Sigmoid colon (tissue), 7 donors: ENCODE measurements around the gene SREK1. TPM values are rescaled to one million over a fixed set of nuclear protein-coding genes. Genes with fewer than 3 reads are reported as not detected.

Source experiments
- DNase-seq: peaks from one replicate; pipeline ENCODE4 v3.0.0-alpha.2; 2019
- H3K27ac ChIP-seq, 4 donors: fragments of 200-600 bp; sonication (generic); one replicate each; pipeline ENCODE4 v1.5.1; 2016 to 2019; ENCODE audit warnings: mild to moderate bottlenecking in 1 of 4
- H3K27me3 ChIP-seq, 3 donors: fragments of 200-600 bp; sonication (generic); one replicate each; pipeline ENCODE4 v1.5.1; 2019; ENCODE audit warnings: mild to moderate bottlenecking in 1 of 3
- H3K36me3 ChIP-seq, 4 donors: fragments of 200-600 bp; sonication (generic); one replicate each; pipeline ENCODE4 v1.5.1; 2016 to 2019
- H3K4me1 ChIP-seq, 4 donors: fragments of 200-600 bp; sonication (generic); one replicate each; pipeline ENCODE4 v1.5.1; 2017 to 2019
- H3K4me3 ChIP-seq, 4 donors: fragments of 200-600 bp; sonication (generic); one replicate each; pipeline ENCODE4 v1.5.1; 2017 to 2019; ENCODE audit warnings: mild to moderate bottlenecking in 2 of 4, moderate library complexity in 1 of 4
- H3K9me3 ChIP-seq, 4 donors: fragments of 200-600 bp in 3 of 4; sonication (generic) in 3 of 4; one replicate each; pipeline versions ENCODE4 v1.5.1 to v1.6.1; 2013 to 2019
- EP300 ChIP-seq, 4 donors: sonication (generic); formaldehyde crosslinking; IDR thresholded peaks; one replicate each; pipeline ENCODE4 v1.6.1; 2017; ENCODE audit warnings: antibody characterized with exemption in 4 of 4
- POLR2A ChIP-seq, 2 donors: fragments of 450-650 bp; IDR thresholded peaks; one replicate each; pipeline ENCODE4 v1.6.1; 2016; ENCODE audit warnings: antibody characterized with exemption in 2 of 2, mild to moderate bottlenecking in 2 of 2, moderate library complexity in 2 of 2
- POLR2AphosphoS5 ChIP-seq, 4 donors: sonication (generic); formaldehyde crosslinking; IDR thresholded peaks; one replicate each; pipeline ENCODE4 v1.6.1; 2017; ENCODE audit warnings: antibody characterized with exemption in 4 of 4
- WGBS, 2 donors: extraction: QIAGEN DNeasy Blood & Tissue Kit; methylation state at CpG; one replicate each; pipeline ENCODE4 v1.1.7; 2013; 5-methylcytosine and 5-hydroxymethylcytosine counted together
- intact Hi-C: fragments of 100-400 bp; cut with DNase I; formaldehyde crosslinking; loops from one replicate; pipeline ENCODE4 v1.15.1; 2023
- polyA plus RNA-seq, 3 donors: library from polyadenylated mRNA; stranded (reverse); fragments of 200-250 nt; gene quantifications; one replicate each; pipeline ENCODE4 v1.2.3, GENCODE V29; 2013
- total RNA-seq, 4 donors: library from RNA; depleted of rRNA; stranded (reverse); fragments of >200 nt; gene quantifications; one replicate each; pipeline ENCODE4 v1.1.0, GENCODE V29; 2016
- TF ChIP-seq, protein P1 (sequence below), 4 experiments: fragments of 450-650 bp in 3 of 4; fragments of 200-600 bp in 1 of 4; IDR thresholded peaks; one replicate each; pipeline ENCODE4 v1.5.1; 2016 to 2019; ENCODE audit warnings: antibody characterized with exemption in 4 of 4, mild to moderate bottlenecking in 3 of 4, moderate library complexity in 2 of 4
- donor health status: healthy with polysubstance abuse.
- donor health status: Bipolar disorder and iron deficiency.
- donor health status: healthy.

The SREK1 gene
- total and polyA plus RNA-seq, 7 donors = 9.0 to 127 (median 63.5) TPM

- intact Hi-C loops = no loop called here
Measured at GRCh38 chr5:66169534-66169933, 25.4 kb downstream of the SREK1 start.

GRCh38 chr5:66170195-66170919, 26.3 kb downstream of the SREK1 start:
- DNase-seq = no peak
- Histone ChIP-seq H3K4me1 (peaks cover 0 to 12% (median 0%) of the 10 kb centered on the region in 4 donors), H3K36me3 (peaks cover 3 to 60% (median 15%) of the 10 kb centered on the region in 4 donors), H3K9me3 (no peaks in the 10 kb centered on the region), H3K4me3 (no peak overlapping the region), H3K27ac (no peak overlapping the region), H3K27me3 (no peaks in the 10 kb centered on the region)
- intact Hi-C loops = loop anchor here (5.0 to 10.0 kb wide), 4 partner anchors 52 to 604 kb away; partner anchors contain the start of gene MAST4
- TF ChIP-seq POLR2AphosphoS5 (IDR thresholded peaks at IDR 0.05) (no peak), POLR2A (IDR thresholded peaks at IDR 0.05) (no peak), EP300 (IDR thresholded peaks at IDR 0.05) (no peak)
- TF ChIP-seq, protein P1, sequence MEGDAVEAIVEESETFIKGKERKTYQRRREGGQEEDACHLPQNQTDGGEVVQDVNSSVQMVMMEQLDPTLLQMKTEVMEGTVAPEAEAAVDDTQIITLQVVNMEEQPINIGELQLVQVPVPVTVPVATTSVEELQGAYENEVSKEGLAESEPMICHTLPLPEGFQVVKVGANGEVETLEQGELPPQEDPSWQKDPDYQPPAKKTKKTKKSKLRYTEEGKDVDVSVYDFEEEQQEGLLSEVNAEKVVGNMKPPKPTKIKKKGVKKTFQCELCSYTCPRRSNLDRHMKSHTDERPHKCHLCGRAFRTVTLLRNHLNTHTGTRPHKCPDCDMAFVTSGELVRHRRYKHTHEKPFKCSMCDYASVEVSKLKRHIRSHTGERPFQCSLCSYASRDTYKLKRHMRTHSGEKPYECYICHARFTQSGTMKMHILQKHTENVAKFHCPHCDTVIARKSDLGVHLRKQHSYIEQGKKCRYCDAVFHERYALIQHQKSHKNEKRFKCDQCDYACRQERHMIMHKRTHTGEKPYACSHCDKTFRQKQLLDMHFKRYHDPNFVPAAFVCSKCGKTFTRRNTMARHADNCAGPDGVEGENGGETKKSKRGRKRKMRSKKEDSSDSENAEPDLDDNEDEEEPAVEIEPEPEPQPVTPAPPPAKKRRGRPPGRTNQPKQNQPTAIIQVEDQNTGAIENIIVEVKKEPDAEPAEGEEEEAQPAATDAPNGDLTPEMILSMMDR (IDR thresholded peaks at IDR 0.05) = no peak
- 94% methylated on average over 10 of the region's 10 CpGs for WGBS, 2 donors

More at GRCh38 chr5:66169534-66169933, 25.4 kb downstream of the SREK1 start:
- no peaks in the 10 kb centered on the region for H3K27me3 ChIP-seq
- TF ChIP-seq, protein P1 (IDR thresholded peaks at IDR 0.05) = no peak
- TF ChIP-seq POLR2AphosphoS5 (IDR thresholded peaks at IDR 0.05) (no peak), POLR2A (IDR thresholded peaks at IDR 0.05) (no peak), EP300 (IDR thresholded peaks at IDR 0.05) (no peak)
- no peaks in the 10 kb centered on the region for H3K9me3 ChIP-seq
- DNase-seq = no peak
- H3K4me1 ChIP-seq = peaks cover 0 to 12% (median 0%) of the 10 kb centered on the region in 4 donors
- no peak overlapping the region for H3K27ac ChIP-seq
- peaks cover 3 to 65% (median 13%) of the 10 kb centered on the region in 4 donors for H3K36me3 ChIP-seq
- H3K4me3 ChIP-seq = no peak overlapping the region
- 69 to 87% methylated on average over 4 of the region's 4 CpGs for WGBS, 2 donors

DNA sequence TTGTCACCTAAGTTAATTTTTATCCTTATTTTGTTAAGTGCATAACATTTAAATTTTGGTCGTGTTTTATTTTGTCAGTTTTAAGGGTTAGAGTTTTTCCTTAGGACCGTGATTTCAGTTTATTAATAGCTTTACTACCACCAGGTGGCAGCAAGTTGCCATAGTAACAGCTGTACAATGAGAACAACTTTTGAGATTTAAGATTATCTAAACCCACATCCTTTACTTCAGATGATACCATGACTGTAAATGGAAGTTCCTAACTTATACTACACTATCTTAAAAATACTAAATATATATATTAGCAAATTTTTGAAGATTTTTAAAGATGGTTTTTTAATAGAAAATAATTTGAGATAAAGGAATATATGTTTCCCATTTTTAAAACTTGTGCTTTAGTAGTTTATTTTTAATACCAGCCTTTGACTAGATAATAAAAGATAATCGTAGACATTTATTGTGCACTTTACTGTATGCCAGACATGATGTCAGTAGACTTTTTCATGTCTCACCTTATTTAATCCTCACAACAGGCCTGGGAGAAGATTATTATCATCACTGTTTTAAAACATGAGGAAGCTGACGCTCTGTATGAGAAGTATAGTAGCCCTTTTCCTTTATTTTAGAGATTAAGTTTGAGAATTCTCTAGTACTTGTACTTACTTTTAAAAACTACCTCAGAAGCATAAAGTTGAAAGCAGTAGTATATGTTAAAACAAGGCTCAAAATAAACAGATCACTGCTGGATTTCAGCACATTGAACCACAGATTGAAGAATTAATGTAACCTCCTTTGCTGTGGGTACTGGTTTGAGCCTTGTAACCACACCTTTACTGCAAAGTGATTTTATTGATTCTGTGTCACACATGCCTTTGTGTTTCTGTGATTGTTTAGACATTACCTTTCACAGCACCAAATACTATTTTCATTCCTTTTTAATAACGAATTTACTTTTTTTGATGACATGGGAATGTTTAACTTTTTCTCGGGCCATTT, 27.5 kb downstream of the SREK1 start:
- H3K27me3 ChIP-seq = no peaks in the 10 kb centered on the region
- TF ChIP-seq, protein P1 (IDR thresholded peaks at IDR 0.05) = peak in 3 of 4 experiments; percentile 34 to 44 (median 43)
- no peak for TF ChIP-seq EP300 (IDR thresholded peaks at IDR 0.05)
- H3K9me3 ChIP-seq = no peaks in the 10 kb centered on the region
- peaks cover 0 to 12% (median 0%) of the 10 kb centered on the region in 4 donors for H3K4me1 ChIP-seq
- intact Hi-C loops = loop anchor here (5.0 to 10.0 kb wide), 4 partner anchors 51 to 603 kb away; partner anchors contain the start of gene MAST4
- WGBS, 2 donors = 57 to 59% methylated on average over 6 of the region's 6 CpGs
- no peak overlapping the region for H3K4me3 ChIP-seq
- no peak overlapping the region for H3K27ac ChIP-seq
- no peak for DNase-seq
- peaks cover 3 to 60% (median 11%) of the 10 kb centered on the region in 4 donors for H3K36me3 ChIP-seq

DNA sequence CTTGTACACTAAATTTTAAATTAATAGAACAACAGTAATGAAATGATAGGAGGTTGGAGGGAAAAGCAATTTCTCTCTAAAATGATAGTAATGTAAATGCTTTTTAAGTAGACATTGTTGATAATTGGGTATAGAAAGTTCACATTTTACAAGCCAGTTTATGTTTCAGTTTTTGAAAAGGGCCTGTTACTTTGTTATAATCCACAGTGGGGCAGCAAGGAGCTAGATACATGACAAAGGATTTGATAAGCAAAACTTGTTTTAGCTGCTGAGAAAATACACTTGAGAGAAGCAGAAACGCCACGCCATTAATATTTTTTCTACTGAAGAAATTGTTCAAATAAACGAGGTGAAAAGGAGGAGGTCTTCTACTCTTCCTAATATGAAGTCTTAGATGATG, 30.2 kb downstream of the SREK1 start:
- no peaks in the 10 kb centered on the region for H3K27me3 ChIP-seq
- WGBS, 2 donors = 78 to 84% methylated on average over 3 of the region's 3 CpGs
- intact Hi-C loops = loop anchor here (5.0 to 10.0 kb wide), 4 partner anchors 48 to 600 kb away; partner anchors contain the start of gene MAST4
- peak overlapping the region in 1 of 4 donors; percentile 14 for H3K27ac ChIP-seq
- TF ChIP-seq POLR2AphosphoS5 (IDR thresholded peaks at IDR 0.05) (no peak), EP300 (IDR thresholded peaks at IDR 0.05) (no peak), POLR2A (IDR thresholded peaks at IDR 0.05) (no peak)
- TF ChIP-seq, protein P1 (IDR thresholded peaks at IDR 0.05) = peak in 2 of 4 experiments; percentile 17 to 33
- H3K4me3 ChIP-seq = no peak overlapping the region
- H3K4me1 ChIP-seq = peaks cover 0 to 12% (median 0%) of the 10 kb centered on the region in 4 donors
- DNase-seq = no peak
- H3K36me3 ChIP-seq = peaks cover 3 to 70% (median 15%) of the 10 kb centered on the region in 4 donors
- no peaks in the 10 kb centered on the region for H3K9me3 ChIP-seq
